K562 (cell line): ENCODE measurements around the gene TTC28. TPM values are rescaled to one million over a fixed set of nuclear protein-coding genes. Genes with fewer than 3 reads are reported as not detected.

Experiments used
- ATAC-seq: fragments of 200-7000 bp; cut with Tn5 transposase; 3 replicates; pipeline ENCODE4 v1.9.1; 2020; ENCODE audit warnings: moderate library complexity
- BruUV-seq: library from RNA; stranded (reverse); fragments of 400-500 nt; replicated peaks from 2 replicates; lab custom pipeline; 2021; lab: Mats Ljungman, UMichigan
- CTCF ChIA-PET: fragments of 300-600 bp; formaldehyde crosslinking; extraction: SDS; loops from one replicate; lab custom pipeline; 2021; ENCODE audit warnings: low intra/inter-chr PET ratio; lab: Yijun Ruan, JAX
- POLR2A ChIA-PET: fragments of 300-600, 350-650 bp; sonication (Branson Sonifier 250); formaldehyde crosslinking; extraction: SDS; loops from one replicate; lab custom pipeline; 2021; ENCODE audit warnings: antibody characterized with exemption, inconsistent platforms; lab: Yijun Ruan, JAX
- DNase-seq, 4 experiments: peaks; one replicate each; pipeline versions ENCODE4 v3.0.0 to v3.0.0-alpha.2; 2011 to 2018; ENCODE audit warnings: low spot score in 3 of 4, mixed read lengths in 3 of 4; ENCODE audit errors: extremely low read depth in 1 of 4
- FAIRE-seq: peaks from 2 replicates; lab custom pipeline; 2011; peaks lifted over from hg19 to GRCh38; lab: Jason Lieb, UNC
- H2AFZ ChIP-seq: 2 replicates; pipeline ENCODE4 v1.6.0; 2011; ENCODE audit warnings: low read depth, low read length, control low read depth, inconsistent platforms
- H3K27ac ChIP-seq: fragments of 200-600 bp; 3 replicates; pipeline ENCODE4 v1.8.0; 2011; ENCODE audit warnings: low read depth, mild to moderate bottlenecking, control low read depth, inconsistent platforms, low read length, moderate library complexity, mixed read lengths; ENCODE audit errors: extremely low read depth
- H3K27me3 ChIP-seq, 2 experiments: fragments of 300-600 bp in 1 of 2; 2 replicates in 1 of 2; 3 replicates in 1 of 2; pipeline versions ENCODE4 v1.6.0 to v1.8.0; 2011; ENCODE audit warnings: inconsistent platforms in 2 of 2, low read length in 2 of 2, mild to moderate bottlenecking in 1 of 2, mixed read lengths in 1 of 2, moderate library complexity in 1 of 2; ENCODE audit not compliant: control insufficient read depth in 2 of 2, insufficient read depth in 2 of 2
- H3K36me3 ChIP-seq: fragments of 300-600 bp; 3 replicates; pipeline ENCODE4 v1.8.0; 2011; ENCODE audit warnings: mild to moderate bottlenecking, low read length, inconsistent platforms; ENCODE audit not compliant: control insufficient read depth, insufficient read depth
- H3K4me1 ChIP-seq, 2 experiments: fragments of 200-600 bp in 1 of 2; replicated peaks in 1 of 2; 2 replicates in 1 of 2; 3 replicates in 1 of 2; pipeline versions ENCODE4 v1.5.1 to v1.8.0; 2011; ENCODE audit warnings: inconsistent platforms in 2 of 2, low read length in 2 of 2, mild to moderate bottlenecking in 1 of 2, mixed read lengths in 1 of 2, moderate library complexity in 1 of 2; ENCODE audit not compliant: control insufficient read depth in 2 of 2, insufficient read depth in 2 of 2
- H3K4me2 ChIP-seq: 2 replicates; pipeline ENCODE4 v1.6.1; 2011; ENCODE audit warnings: low read length, control low read depth, inconsistent platforms, mixed read lengths; ENCODE audit not compliant: insufficient read depth
- H3K4me3 ChIP-seq: fragments of 200-600 bp; sonication (generic), shearing (Covaris generic); 2 replicates; pipeline ENCODE4 v1.5.1; 2016; ENCODE audit warnings: control low read depth, inconsistent platforms
- H3K79me2 ChIP-seq: fragments of 200-600 bp; 3 replicates; pipeline ENCODE4 v1.8.0; 2011; ENCODE audit warnings: low read length, inconsistent platforms; ENCODE audit not compliant: control insufficient read depth, insufficient read depth
- H3K9ac ChIP-seq, 2 experiments: 2 replicates each; pipeline versions ENCODE4 v1.6.0 to v1.6.1; 2011; ENCODE audit warnings: low read depth in 2 of 2, low read length in 2 of 2, control low read depth in 1 of 2, inconsistent platforms in 1 of 2, mild to moderate bottlenecking in 1 of 2, mixed read lengths in 1 of 2; ENCODE audit not compliant: insufficient read depth in 1 of 2
- H3K9me1 ChIP-seq: one replicate; pipeline ENCODE4 v1.6.0; 2011; ENCODE audit warnings: inconsistent platforms, mild to moderate bottlenecking, low read length, moderate library complexity; ENCODE audit not compliant: control insufficient read depth, insufficient read depth
- H3K9me3 ChIP-seq: replicated peaks from 2 replicates; pipeline ENCODE4 v1.5.1; 2011; ENCODE audit warnings: low read depth, low read length, inconsistent platforms; ENCODE audit not compliant: control insufficient read depth, insufficient read depth
- H4K20me1 ChIP-seq: replicated peaks from 2 replicates; pipeline ENCODE4 v1.6.1; 2011; ENCODE audit warnings: low read length, inconsistent platforms, mixed read lengths; ENCODE audit not compliant: control insufficient read depth, insufficient read depth
- AFF4 ChIP-seq: sonication (generic); formaldehyde crosslinking; IDR thresholded peaks from 2 replicates; pipeline ENCODE4 v1.8.0; 2023; ENCODE audit warnings: mild to moderate bottlenecking, missing genetic modification reagents
- E2F3 ChIP-seq: fragments of 250-450 bp; sonication (Bioruptor Pico); IDR thresholded peaks from 2 replicates; pipeline ENCODE4 v1.4.0; 2020; ENCODE audit warnings: mild to moderate bottlenecking
- IFI16 ChIP-seq: fragments of 250-450 bp; sonication (Bioruptor Pico); IDR thresholded peaks from 2 replicates; pipeline ENCODE4 v2.1.2; 2022; ENCODE audit warnings: mild to moderate bottlenecking, inconsistent platforms
- KAT2B ChIP-seq: IDR thresholded peaks from one replicate; pipeline ENCODE4 v1.6.1; 2012; ENCODE audit warnings: low read depth, mild to moderate bottlenecking, control low read depth, inconsistent platforms, low read length, moderate library complexity
- KDM1A ChIP-seq, 2 experiments: fragments of 450-650 bp; IDR thresholded peaks; 2 replicates each; pipeline ENCODE4 v1.6.1; 2016; ENCODE audit warnings: mild to moderate bottlenecking in 2 of 2
- MBD1 ChIP-seq: fragments of 250-450 bp; sonication (Bioruptor Pico); IDR thresholded peaks from 2 replicates; pipeline ENCODE4 v1.8.0; 2022; ENCODE audit warnings: inconsistent platforms
- MEF2D ChIP-seq: conservative IDR thresholded peaks from 2 replicates; pipeline ENCODE4 v1.6.1; 2016; ENCODE audit warnings: low read depth, missing genetic modification characterization, missing compliant biosample characterization
- MEIS2 ChIP-seq: fragments of 450-650 bp; IDR thresholded peaks from 2 replicates; pipeline ENCODE4 v1.6.1; 2014; ENCODE audit warnings: mild to moderate bottlenecking; ENCODE audit not compliant: partially characterized antibody
- NCOA6 ChIP-seq: fragments of 450-650 bp; IDR thresholded peaks from 2 replicates; pipeline ENCODE4 v1.6.1; 2017; ENCODE audit warnings: mild to moderate bottlenecking
- NR2C1 ChIP-seq, 2 experiments: fragments of 450-650 bp; IDR thresholded peaks; 2 replicates each; pipeline ENCODE4 v1.6.1; 2017; ENCODE audit warnings: mild to moderate bottlenecking in 2 of 2, antibody characterized with exemption in 1 of 2, inconsistent platforms in 1 of 2, missing compliant biosample characterization in 1 of 2, missing genetic modification characterization in 1 of 2
- NR2C2 ChIP-seq, 2 experiments: fragments of 200-800 bp in 1 of 2; sonication (Bioruptor generic) in 1 of 2; sonication (generic) in 1 of 2; formaldehyde crosslinking in 1 of 2; IDR thresholded peaks; 2 replicates each; pipeline versions ENCODE4 v1.6.1 to v1.8.0; 2016 to 2022; ENCODE audit warnings: mild to moderate bottlenecking in 1 of 2, missing compliant biosample characterization in 1 of 2, missing genetic modification characterization in 1 of 2, missing genetic modification reagents in 1 of 2
- RBM25 ChIP-seq: fragments of 200-400 bp; formaldehyde crosslinking; IDR thresholded peaks from 2 replicates; pipeline ENCODE4 v1.6.1; 2018; ENCODE audit warnings: low read length, low read depth, moderate library complexity; ENCODE audit not compliant: severe bottlenecking
- RCOR1 ChIP-seq, 2 experiments: IDR thresholded peaks; 2 replicates each; pipeline ENCODE4 v1.6.1; 2012; ENCODE audit warnings: low read depth in 2 of 2, low read length in 2 of 2, borderline replicate concordance in 1 of 2, improper control_type of control experiment in 1 of 2
- WHSC1 ChIP-seq: IDR thresholded peaks from one replicate; pipeline ENCODE4 v1.6.1; 2012; ENCODE audit warnings: low read length, control low read depth, inconsistent platforms
- ZNF347 ChIP-seq: fragments of 450-650 bp; formaldehyde crosslinking; IDR thresholded peaks from 2 replicates; pipeline ENCODE4 v1.4.0; 2020; ENCODE audit warnings: low read depth, mild to moderate bottlenecking, moderate library complexity
- WGBS: fragments of 100-300 bp; shearing (Covaris generic); methylation state at CpG from one replicate; pipeline ENCODE4 v1.1.6; 2016; ENCODE audit warnings: low coverage, mixed read lengths; ENCODE audit not compliant: insufficient coverage; ENCODE audit errors: missing lambda C conversion rate; 5-methylcytosine and 5-hydroxymethylcytosine counted together
- in situ Hi-C: fragments of 300-500 bp; cut with MboI; formaldehyde crosslinking; loops from 4 replicates; pipeline ENCODE4 v1.15.0; 2018; ENCODE audit warnings: inconsistent platforms, mixed read lengths
- intact Hi-C: fragments of 100-400 bp; cut with micrococcal nuclease; formaldehyde crosslinking; loops from 2 replicates; pipeline ENCODE4 v1.14.2; 2022
- polyA plus RNA-seq, 8 experiments: library from polyadenylated mRNA; depleted of rRNA in 4 of 8; stranded (reverse) in 5 of 8; unstranded in 3 of 8; fragments of >200 nt; fragmentation: Nextera tagmentation in 2 of 8; fragmentation: Illumina TruSeq in 1 of 8; extraction: Ambion mirVana in 2 of 8; extraction: Trizol in 1 of 8; gene quantifications; 2 replicates each; pipeline versions ENCODE4 v1.2.1 to v1.2.3, GENCODE V29; 2011 to 2014; ENCODE audit warnings: inconsistent platforms in 1 of 8, missing spikeins in 1 of 8
- total RNA-seq, 7 experiments: library from RNA; depleted of rRNA in 6 of 7; stranded (reverse); fragments of >200 nt in 6 of 7; fragmentation: Illumina TruSeq in 2 of 7; extraction: Trizol in 2 of 7; gene quantifications; 2 replicates each; pipeline versions ENCODE4 v1.2.1 to v1.2.3, GENCODE V29; 2011 to 2021; ENCODE audit warnings: low replicate concordance in 1 of 7
- TF ChIP-seq, protein P1 (sequence below): sonication (generic); formaldehyde crosslinking; IDR thresholded peaks from 2 replicates; pipeline ENCODE4 v1.8.0; 2023; ENCODE audit warnings: mild to moderate bottlenecking, missing genetic modification reagents

Gene TTC28
- total and polyA plus RNA-seq, 9 of the 15 experiments (the other 6 are each of a cell fraction or from before 2014, with no cell fraction given): 0.22 to 10.7 (median 3.1) TPM

DNA sequence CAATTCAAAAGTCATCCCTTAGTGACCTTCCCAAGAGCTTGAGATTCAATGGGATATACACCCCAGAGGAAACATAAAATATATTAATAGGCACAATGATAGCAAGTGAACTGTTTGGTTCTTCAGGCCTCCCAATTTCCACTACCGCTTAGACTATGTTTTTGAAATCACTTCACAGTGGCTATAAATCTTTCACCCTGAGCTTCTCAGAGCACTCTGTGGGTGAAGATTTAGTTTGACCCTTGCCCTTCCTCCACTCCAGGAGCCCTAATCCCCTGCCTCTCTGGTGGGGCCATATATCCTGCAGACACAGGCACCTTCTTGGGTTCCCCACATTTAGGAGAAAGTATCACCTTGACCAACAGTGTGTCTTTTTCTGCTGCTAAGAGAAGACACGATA is 573.7 kb downstream of the TTC28 start:
- Histone ChIP-seq H2AFZ (no peak overlapping the region), H3K27me3 (no peaks in the 10 kb centered on the region), H3K9me1 (no peaks in the 10 kb centered on the region), H3K4me2 (no peak overlapping the region), H4K20me1 (no peaks in the 10 kb centered on the region), H3K4me3 (no peak overlapping the region), H3K27ac (no peak overlapping the region), H3K9me3 (no peaks in the 10 kb centered on the region), H3K79me2 (no peaks in the 10 kb centered on the region), H3K9ac (no peak overlapping the region), H3K4me1 (no peaks in the 10 kb centered on the region; a peak in 1 of 5 replicates), H3K36me3 (peaks cover 4% of the 10 kb centered on the region; the same call in 1 of the 3 replicates)
- POLR2A ChIA-PET: no interaction called here
- in situ Hi-C loops (no loop called here), intact Hi-C loops (no loop called here)
- no TSS peak for BruUV-seq
- DNase-seq (no peak), ATAC-seq (no peak), FAIRE-seq (no peak)
- 60% methylated on average over 2 of the region's 2 CpGs for WGBS
- CTCF ChIA-PET: no interaction called here
- TF ChIP-seq KAT2B: no peak
- no peak for TF ChIP-seq AFF4 (CRISPR knock-in tag)
- no peak for TF ChIP-seq WHSC1
- TF ChIP-seq NR2C1 (IDR thresholded peaks at IDR 0.05): no peak
- no peak for TF ChIP-seq NR2C1 (tag; IDR thresholded peaks at IDR 0.05)
- no peak for TF ChIP-seq ZNF347 (CRISPR knock-in tag)
- 0 out of 4 replicates have a peak, but pooled peaks of 1 of the 2 experiments have one; percentile 15 for TF ChIP-seq RCOR1 (IDR thresholded peaks at IDR 0.05; ENCODE audit: borderline replicate concordance in 1 of 2, low read depth in 2 of 2, low read length in 2 of 2)
- no peak for TF ChIP-seq MEF2D (tag)
- no peak for TF ChIP-seq IFI16 (CRISPR knock-in tag)
- no peak for TF ChIP-seq RBM25
- TF ChIP-seq, protein P1, sequence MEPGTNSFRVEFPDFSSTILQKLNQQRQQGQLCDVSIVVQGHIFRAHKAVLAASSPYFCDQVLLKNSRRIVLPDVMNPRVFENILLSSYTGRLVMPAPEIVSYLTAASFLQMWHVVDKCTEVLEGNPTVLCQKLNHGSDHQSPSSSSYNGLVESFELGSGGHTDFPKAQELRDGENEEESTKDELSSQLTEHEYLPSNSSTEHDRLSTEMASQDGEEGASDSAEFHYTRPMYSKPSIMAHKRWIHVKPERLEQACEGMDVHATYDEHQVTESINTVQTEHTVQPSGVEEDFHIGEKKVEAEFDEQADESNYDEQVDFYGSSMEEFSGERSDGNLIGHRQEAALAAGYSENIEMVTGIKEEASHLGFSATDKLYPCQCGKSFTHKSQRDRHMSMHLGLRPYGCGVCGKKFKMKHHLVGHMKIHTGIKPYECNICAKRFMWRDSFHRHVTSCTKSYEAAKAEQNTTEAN (CRISPR knock-in tag): no peak
- TF ChIP-seq MBD1: no peak
- TF ChIP-seq MEIS2: peak; percentile 54
- peak; percentile 34 to 60; a peak in 2 of 4 replicates for TF ChIP-seq KDM1A (IDR thresholded peaks at IDR 0.05)
- no peak for TF ChIP-seq NCOA6
- TF ChIP-seq NR2C2 (CRISPR knock-in tag; IDR thresholded peaks at IDR 0.05): no peak
- no peak for TF ChIP-seq NR2C2 (tag; IDR thresholded peaks at IDR 0.05)
- no peak for TF ChIP-seq E2F3 (CRISPR knock-in tag)
